T-helper 1 cell (primary cell): ENCODE results near the gene HCN4.
"Not testable (repeated sequence)": the region's sequence is repeated elsewhere in the genome, so short reads cannot be mapped to it uniquely, and the experiment has no call there.

Experiments
- DNase-seq, 5 donors: peaks; one replicate each; pipeline ENCODE4 v3.0.0-alpha.2; 2012 to 2020

Gene HCN4

GRCh38 chr15:73323956-73324355, 44.8 kb downstream of the HCN4 start:
- no peak for DNase-seq

GRCh38 chr15:73323374-73323955, 45.3 kb downstream of the HCN4 start:
- no peak for DNase-seq

- no peak for DNase-seq
Measured at GRCh38 chr15:73322665-73323373, 45.9 kb downstream of the HCN4 start.

GRCh38 chr15:73321496-73322450, 47.0 kb downstream of the HCN4 start:
- no peak for DNase-seq

- no peak for DNase-seq
Measured at GRCh38 chr15:73320619-73321180, 48.1 kb downstream of the HCN4 start.

- no peak for DNase-seq
Measured at GRCh38 chr15:73319460-73320245, 49.1 kb downstream of the HCN4 start.

GRCh38 chr15:73318463-73319351, 50.1 kb downstream of the HCN4 start:
- DNase-seq: no peak

GRCh38 chr15:73317651-73318462, 50.9 kb downstream of the HCN4 start:
- no peak for DNase-seq

GRCh38 chr15:73313861-73314260, 54.9 kb downstream of the HCN4 start:
- DNase-seq: no peak

- DNase-seq: no peak
Measured at GRCh38 chr15:73308305-73308704, 60.5 kb downstream of the HCN4 start.

- DNase-seq: peak in 1 of 5 donors; percentile 28
Measured at GRCh38 chr15:73305331-73306211, 63.2 kb downstream of the HCN4 start.

GRCh38 chr15:73303636-73304035, 65.1 kb downstream of the HCN4 start:
- no peak for DNase-seq

GRCh38 chr15:73300286-73300685, 68.5 kb downstream of the HCN4 start:
- DNase-seq: not testable (repeated sequence)

- DNase-seq: no peak
Measured at GRCh38 chr15:73298522-73299245, 70.1 kb downstream of the HCN4 start.

GRCh38 chr15:73296609-73297353, 72.0 kb downstream of the HCN4 start:
- DNase-seq: no peak

GRCh38 chr15:73295630-73296286, 73.0 kb downstream of the HCN4 start:
- DNase-seq: no peak

GRCh38 chr15:73293773-73294172, 75.0 kb downstream of the HCN4 start:
- DNase-seq: no peak
